GM12878 (cell line): Measurements from ENCODE around the gene GRAMD2B. TPM values are rescaled to one million over a fixed set of nuclear protein-coding genes. Genes with fewer than 3 reads are reported as not detected.

ENCODE experiments used
- ATAC-seq: fragments of 200-7000 bp; cut with Tn5 transposase; 3 replicates; pipeline ENCODE4 v1.9.1; 2020; ENCODE audit warnings: mild to moderate bottlenecking, moderate library complexity
- BruUV-seq: library from RNA; stranded (reverse); fragments of 400-500 nt; replicated peaks from 2 replicates; lab custom pipeline; 2021; lab: Mats Ljungman, UMichigan
- CTCF ChIA-PET: fragments of 300-600 bp; sonication (Branson Sonifier 250); formaldehyde crosslinking; extraction: SDS; loops from one replicate; lab custom pipeline; 2021; ENCODE audit warnings: inconsistent platforms; lab: Yijun Ruan, JAX
- POLR2A ChIA-PET: fragments of 350-600 bp; formaldehyde crosslinking; extraction: SDS; loops from one replicate; lab custom pipeline; 2021; ENCODE audit warnings: inconsistent platforms; lab: Charles Lee
- RAD21 ChIA-PET: fragments of 300-600 bp; sonication (Branson Sonifier 250); formaldehyde crosslinking; loops from one replicate; lab custom pipeline; 2023; ENCODE audit warnings: antibody characterized with exemption; ENCODE audit not compliant: unreplicated experiment; lab: Charles Lee
- SMC1A ChIA-PET: fragments of 300-600 bp; sonication (Branson Sonifier 250); formaldehyde crosslinking; loops from one replicate; lab custom pipeline; 2023; ENCODE audit not compliant: unreplicated experiment, uncharacterized antibody; lab: Charles Lee
- DNase-seq: peaks from one replicate; pipeline ENCODE4 v3.0.0-alpha.2; 2011; ENCODE audit warnings: low read depth, low spot score
- FAIRE-seq: peaks from 3 replicates; lab custom pipeline; 2011; peaks lifted over from hg19 to GRCh38; lab: Jason Lieb, UNC
- H2AFZ ChIP-seq: 2 replicates; pipeline ENCODE4 v1.6.0; 2011; ENCODE audit warnings: low read depth, low read length, control low read depth; ENCODE audit not compliant: control insufficient read depth
- H3K27ac ChIP-seq: 2 replicates; pipeline ENCODE4 v1.5.1; 2011; ENCODE audit warnings: control low read depth; ENCODE audit not compliant: control insufficient read depth, insufficient read depth
- H3K27me3 ChIP-seq, 2 experiments: replicated peaks in 1 of 2; 2 replicates each; pipeline versions ENCODE4 v1.6.0 to v1.6.1; 2011; ENCODE audit warnings: low read length in 1 of 2; ENCODE audit not compliant: control insufficient read depth in 2 of 2, insufficient read depth in 2 of 2
- H3K36me3 ChIP-seq, 2 experiments: 2 replicates each; pipeline ENCODE4 v1.5.1; 2011; ENCODE audit warnings: low read length in 1 of 2; ENCODE audit not compliant: control insufficient read depth in 2 of 2, insufficient read depth in 2 of 2
- H3K4me1 ChIP-seq: 2 replicates; pipeline ENCODE4 v1.6.1; 2011; ENCODE audit warnings: mild to moderate bottlenecking, low read length, moderate library complexity, mixed read lengths; ENCODE audit not compliant: control insufficient read depth, insufficient read depth
- H3K4me2 ChIP-seq: 2 replicates; pipeline ENCODE4 v1.6.0; 2011; ENCODE audit warnings: control low read depth; ENCODE audit not compliant: control insufficient read depth, insufficient read depth
- H3K4me3 ChIP-seq: fragments of 200-600 bp; sonication (generic); 2 replicates; pipeline ENCODE4 v1.5.1; 2016
- H3K79me2 ChIP-seq: 2 replicates; pipeline ENCODE4 v1.6.0; 2011; ENCODE audit warnings: low read length; ENCODE audit not compliant: control insufficient read depth, insufficient read depth
- H3K9ac ChIP-seq: 2 replicates; pipeline ENCODE4 v1.8.0; 2011; ENCODE audit warnings: low read length, control low read depth, mixed read lengths; ENCODE audit not compliant: control insufficient read depth, insufficient read depth
- H3K9me3 ChIP-seq: replicated peaks from 3 replicates; pipeline ENCODE4 v1.5.1; 2011; ENCODE audit warnings: mild to moderate bottlenecking, low read length; ENCODE audit not compliant: control insufficient read depth, insufficient read depth
- H4K20me1 ChIP-seq: 2 replicates; pipeline ENCODE4 v1.6.0; 2011; ENCODE audit not compliant: control insufficient read depth, insufficient read depth
- ASH2L ChIP-seq: fragments of 300-600, 200-600 bp; sonication (generic); IDR thresholded peaks from 2 replicates; pipeline ENCODE4 v1.6.1; 2017; ENCODE audit warnings: low read depth, mild to moderate bottlenecking, borderline replicate concordance
- CEBPB ChIP-seq, 2 experiments: fragments of 150-350 bp in 1 of 2; IDR thresholded peaks; 2 replicates each; pipeline ENCODE4 v1.6.1; 2012 to 2014; ENCODE audit warnings: low read depth in 2 of 2, low read length in 2 of 2, borderline replicate concordance in 1 of 2, inconsistent platforms in 1 of 2
- EED ChIP-seq: sonication (generic); IDR thresholded peaks from 2 replicates; pipeline ENCODE4 v1.6.1; 2016; ENCODE audit warnings: antibody characterized with exemption, low read depth
- IKZF1 ChIP-seq: fragments of 450-650 bp; conservative IDR thresholded peaks from 2 replicates; pipeline ENCODE4 v1.6.1; 2017; ENCODE audit warnings: antibody characterized with exemption, mild to moderate bottlenecking
- JUNB ChIP-seq: IDR thresholded peaks from 2 replicates; pipeline ENCODE4 v1.6.1; 2016; ENCODE audit warnings: antibody characterized with exemption, mild to moderate bottlenecking
- KAT2A ChIP-seq: conservative IDR thresholded peaks from 2 replicates; pipeline ENCODE4 v1.6.1; 2011; ENCODE audit warnings: low read depth, low read length; ENCODE audit not compliant: control insufficient read depth
- NR2C2 ChIP-seq: IDR thresholded peaks from 2 replicates; pipeline ENCODE4 v1.6.1; 2011; ENCODE audit warnings: borderline replicate concordance, low read depth; ENCODE audit not compliant: control insufficient read depth, insufficient read length
- STAT3 ChIP-seq: IDR thresholded peaks from 2 replicates; pipeline ENCODE4 v1.6.1; 2011; ENCODE audit warnings: low read depth, low read length, improper control_type of control experiment
- ZBTB11 ChIP-seq: fragments of 450-650 bp; formaldehyde crosslinking; IDR thresholded peaks from 2 replicates; pipeline ENCODE4 v1.5.0; 2022; ENCODE audit warnings: mild to moderate bottlenecking, missing genetic modification characterization
- ZNF217 ChIP-seq: fragments of 450-650 bp; IDR thresholded peaks from 2 replicates; pipeline ENCODE4 v1.6.1; 2017; ENCODE audit warnings: antibody characterized with exemption, mild to moderate bottlenecking
- ZNF274 ChIP-seq: IDR thresholded peaks from one replicate; pipeline ENCODE4 v1.8.0; 2011; ENCODE audit not compliant: insufficient read length, insufficient read depth
- WGBS: methylation state at CpG from one replicate; pipeline ENCODE4 v1.1.6; 2016; ENCODE audit warnings: low lambda C conversion rate; ENCODE audit not compliant: insufficient replicate concordance, insufficient coverage; ENCODE audit errors: missing lambda C conversion rate; 5-methylcytosine and 5-hydroxymethylcytosine counted together
- in situ Hi-C: fragments of 300-500 bp; cut with MboI; formaldehyde crosslinking; loops from 9 replicates; pipeline ENCODE4 v1.14.3; 2018; ENCODE audit warnings: mixed read lengths
- intact Hi-C: fragments of 100-400 bp; cut with micrococcal nuclease; formaldehyde crosslinking; loops from one replicate; pipeline ENCODE4 v1.14.2; 2022; ENCODE audit not compliant: unreplicated experiment
- polyA plus RNA-seq, 11 experiments: library from polyadenylated mRNA; depleted of rRNA in 4 of 11; unstranded in 6 of 11; stranded (reverse) in 5 of 11; fragments of >200 nt; fragmentation: Nextera tagmentation in 4 of 11; fragmentation: Illumina TruSeq in 1 of 11; extraction: Ambion mirVana in 4 of 11; extraction: Trizol in 1 of 11; gene quantifications; 1 replicate in 1 of 11; 2 replicates in 10 of 11; pipeline versions ENCODE4 v1.2.1 to v1.2.3, GENCODE V29; 2011 to 2016; ENCODE audit warnings: inconsistent platforms in 2 of 11, missing spikeins in 2 of 11, low read depth in 1 of 11
- total RNA-seq, 4 experiments: library from RNA; depleted of rRNA in 3 of 4; stranded (reverse); fragments of >200 nt in 3 of 4; fragmentation: Illumina TruSeq in 1 of 4; extraction: Trizol in 1 of 4; gene quantifications; 2 replicates each; pipeline versions ENCODE4 v1.2.1 to v1.2.3, GENCODE V29; 2013 to 2021
- TF ChIP-seq, protein P1 (sequence below): fragments of 450-650 bp; IDR thresholded peaks from 2 replicates; pipeline ENCODE4 v1.6.1; 2017; ENCODE audit warnings: mild to moderate bottlenecking

Gene GRAMD2B
- total and polyA plus RNA-seq, 10 of the 15 experiments (the other 5 are each of a cell fraction or from before 2014, with no cell fraction given), result 1.9 to 21.5 (median 8.4) TPM

DNA sequence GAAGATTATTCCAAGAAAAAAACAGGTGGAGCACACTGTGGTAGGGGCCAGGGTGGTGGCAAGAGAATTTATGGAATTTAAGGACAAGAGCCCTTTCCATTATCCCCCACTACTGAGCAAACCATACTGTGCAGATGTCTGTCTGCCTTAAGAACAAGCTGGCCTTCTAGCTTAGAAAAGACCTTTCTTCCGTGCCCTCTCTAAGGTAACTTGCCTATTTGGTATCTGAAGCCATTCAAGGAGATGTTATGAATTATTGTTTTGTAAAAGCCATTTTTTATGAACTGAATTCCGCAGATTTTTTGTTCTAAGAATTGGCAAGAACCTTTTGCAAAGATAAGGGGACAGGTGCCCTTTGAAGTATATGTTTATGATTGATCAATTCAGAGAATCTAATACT is 20.9 kb downstream of the GRAMD2B start:
- ChIA-PET POLR2A (interaction anchor here (1.0 to 1.1 kb wide), 2 partner anchors 24 to 83 kb away, joined by 3 to 4 read pairs; no protein-coding TSS in a partner anchor), CTCF (interaction anchor here (0.8 to 1.2 kb wide), 2 partner anchors 11 to 21 kb away, joined by 4 to 5 read pairs; partner anchors contain the start of gene GRAMD2B), SMC1A (interaction anchor here (0.7 kb wide), 1 partner anchor 84 kb away, joined by 3 read pairs; no protein-coding TSS in a partner anchor), RAD21 (interaction anchor here (1.0 kb wide), 2 partner anchors 11 to 86 kb away, joined by 3 to 4 read pairs; no protein-coding TSS in a partner anchor)
- no peaks in the 10 kb centered on the region; the same call in 2 of the 3 replicates for H3K9me3 ChIP-seq
- TF ChIP-seq EED (no peak), JUNB (no peak), NR2C2 (no peak), STAT3 (no peak), CEBPB (IDR thresholded peaks at IDR 0.05; ENCODE audit: borderline replicate concordance in 1 of 2, low read depth in 2 of 2, low read length in 2 of 2) (no peak), KAT2A (no peak), ZBTB11 (no peak), ZNF274 (no peak), ASH2L (no peak), ZNF217 (no peak), IKZF1 (no peak)
- TF ChIP-seq, protein P1, sequence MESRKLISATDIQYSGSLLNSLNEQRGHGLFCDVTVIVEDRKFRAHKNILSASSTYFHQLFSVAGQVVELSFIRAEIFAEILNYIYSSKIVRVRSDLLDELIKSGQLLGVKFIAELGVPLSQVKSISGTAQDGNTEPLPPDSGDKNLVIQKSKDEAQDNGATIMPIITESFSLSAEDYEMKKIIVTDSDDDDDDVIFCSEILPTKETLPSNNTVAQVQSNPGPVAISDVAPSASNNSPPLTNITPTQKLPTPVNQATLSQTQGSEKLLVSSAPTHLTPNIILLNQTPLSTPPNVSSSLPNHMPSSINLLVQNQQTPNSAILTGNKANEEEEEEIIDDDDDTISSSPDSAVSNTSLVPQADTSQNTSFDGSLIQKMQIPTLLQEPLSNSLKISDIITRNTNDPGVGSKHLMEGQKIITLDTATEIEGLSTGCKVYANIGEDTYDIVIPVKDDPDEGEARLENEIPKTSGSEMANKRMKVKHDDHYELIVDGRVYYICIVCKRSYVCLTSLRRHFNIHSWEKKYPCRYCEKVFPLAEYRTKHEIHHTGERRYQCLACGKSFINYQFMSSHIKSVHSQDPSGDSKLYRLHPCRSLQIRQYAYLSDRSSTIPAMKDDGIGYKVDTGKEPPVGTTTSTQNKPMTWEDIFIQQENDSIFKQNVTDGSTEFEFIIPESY, result no peak
- no TSS peak for BruUV-seq
- H3K27me3 ChIP-seq, result no peaks in the 10 kb centered on the region
- H3K27ac ChIP-seq, result no peak overlapping the region
- peaks cover 1% of the 10 kb centered on the region; the same call in 1 of the 2 replicates for H3K79me2 ChIP-seq
- H4K20me1 ChIP-seq, result no peaks in the 10 kb centered on the region
- no peak for FAIRE-seq
- no peak overlapping the region for H3K4me3 ChIP-seq
- DNase-seq, result no peak
- H3K4me1 ChIP-seq, result peaks cover 31% of the 10 kb centered on the region
- H3K36me3 ChIP-seq, result peaks cover 0 to under 1% of the 10 kb centered on the region in 2 experiments; a peak in 1 of 4 replicates
- no peak for ATAC-seq
- no peak overlapping the region for H3K4me2 ChIP-seq
- no peak overlapping the region for H3K9ac ChIP-seq
- in situ Hi-C loops, result no loop called here
- intact Hi-C loops, result loop anchor here (5.0 to 10.0 kb wide), 2 partner anchors 331 to 568 kb away; partner anchors contain the start of gene LMNB1
- no peak overlapping the region for H2AFZ ChIP-seq
- WGBS, result 96% methylated on average over 2 of the region's 2 CpGs
